ENCODE measurements around the gene GPR78.

The GPR78 gene

DNA sequence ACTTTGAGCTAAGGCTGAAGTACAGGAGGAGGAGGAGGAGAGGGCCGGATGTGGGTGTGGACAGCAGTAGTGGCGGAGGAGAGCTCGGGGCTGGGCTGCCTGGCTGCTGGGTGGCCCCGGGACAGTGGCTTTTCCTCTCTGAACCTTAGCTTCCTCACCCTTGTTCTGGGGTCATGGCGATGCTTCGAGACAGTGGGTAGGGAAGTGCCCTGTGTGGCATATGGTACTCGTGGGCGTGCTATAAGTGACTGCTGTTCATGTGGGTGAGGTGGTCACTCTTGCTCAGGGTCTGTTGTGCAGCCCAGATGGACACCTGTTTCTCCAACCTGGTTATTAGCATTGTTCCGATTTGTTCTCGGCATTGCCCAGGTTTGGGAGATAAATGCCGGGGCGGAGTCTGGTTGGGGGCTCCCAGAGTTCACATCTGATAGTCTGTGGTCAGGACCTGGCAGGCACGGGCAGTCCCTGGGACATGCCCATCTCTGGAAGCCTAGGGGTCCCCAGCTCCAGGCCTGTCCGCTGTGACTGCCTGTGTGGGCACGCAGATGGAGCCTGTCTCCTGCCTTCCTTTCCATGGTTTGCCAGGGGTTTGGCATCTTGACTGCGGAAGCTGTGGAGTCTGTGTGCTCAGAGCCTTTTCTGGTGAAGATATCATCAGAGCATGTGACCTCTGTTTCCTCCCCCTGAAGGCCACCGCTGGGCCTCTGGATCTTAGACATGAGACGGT is 7.4 kb downstream of the GPR78 start:
- no peak for DNase-seq

DNA sequence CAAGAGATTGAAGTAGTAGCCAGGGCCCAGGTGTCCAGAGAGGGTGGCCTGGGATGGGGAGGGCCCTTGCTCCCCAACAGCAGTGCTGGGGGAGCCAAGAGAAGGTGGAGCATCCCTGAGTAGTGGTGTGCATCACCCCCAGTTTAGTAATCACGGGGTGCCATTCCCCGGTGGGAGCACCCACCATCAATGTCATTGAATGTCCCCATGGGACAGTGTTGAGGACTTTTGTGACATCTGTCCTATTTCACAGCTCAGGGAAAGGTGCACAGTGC is 7.9 kb downstream of the GPR78 start:
- no peak for DNase-seq

DNA sequence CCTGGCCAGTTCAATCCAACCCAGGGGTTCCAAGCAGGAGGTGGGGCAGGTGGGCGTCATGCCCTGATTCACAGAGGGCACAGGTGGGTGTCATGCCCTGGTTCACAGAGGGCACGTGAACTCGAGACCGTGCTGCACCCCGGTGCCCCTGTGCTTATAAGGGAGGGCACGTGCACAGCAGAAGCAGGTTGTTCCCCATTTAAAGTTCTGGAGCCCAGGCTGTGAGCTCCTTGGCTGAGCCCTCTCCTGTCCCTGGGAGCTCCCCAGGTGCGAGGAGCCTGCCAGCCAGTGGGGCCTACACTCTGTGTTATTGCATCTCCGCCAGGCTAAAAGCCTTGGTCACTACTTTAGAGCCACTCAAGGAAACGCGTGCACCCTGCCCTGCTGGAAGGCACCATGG is 9.1 kb downstream of the GPR78 start:
- DNase-seq: no peak

DNA sequence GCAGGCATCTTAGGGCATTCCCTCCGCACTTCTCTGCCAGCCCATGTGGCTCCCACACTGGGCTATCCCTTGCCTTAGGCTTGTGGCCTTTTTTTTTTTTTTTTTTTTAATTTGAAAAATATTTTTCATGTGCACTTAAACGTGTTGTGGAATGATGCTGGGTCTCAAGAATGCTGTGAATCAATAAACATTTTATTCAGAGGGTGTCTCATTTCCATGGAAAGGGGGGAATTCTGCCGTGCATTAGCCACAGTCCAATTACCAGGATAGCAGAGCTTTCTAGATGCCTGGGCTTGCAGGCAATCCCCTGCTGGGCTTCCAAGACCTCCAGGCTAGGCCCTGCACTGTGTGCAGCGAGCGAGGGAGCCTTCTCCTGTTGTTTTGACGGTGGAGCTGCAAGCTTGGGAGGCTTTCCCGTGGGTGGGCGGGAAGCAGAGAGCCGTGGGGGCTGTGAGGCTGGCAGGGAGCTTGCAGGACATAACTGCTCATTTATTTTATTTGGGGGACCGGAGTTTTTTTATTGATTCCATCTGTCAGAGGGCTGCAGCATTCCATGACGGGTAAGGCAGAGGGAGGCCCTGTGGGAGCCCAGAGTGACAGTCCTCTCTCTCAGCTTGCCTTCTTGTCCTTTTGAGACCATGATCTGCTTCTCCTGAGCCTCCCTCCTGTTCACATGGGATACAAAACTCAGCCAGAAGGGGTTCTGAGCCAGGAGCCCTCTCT is 9.8 kb downstream of the GPR78 start:
- DNase-seq: no peak

DNA sequence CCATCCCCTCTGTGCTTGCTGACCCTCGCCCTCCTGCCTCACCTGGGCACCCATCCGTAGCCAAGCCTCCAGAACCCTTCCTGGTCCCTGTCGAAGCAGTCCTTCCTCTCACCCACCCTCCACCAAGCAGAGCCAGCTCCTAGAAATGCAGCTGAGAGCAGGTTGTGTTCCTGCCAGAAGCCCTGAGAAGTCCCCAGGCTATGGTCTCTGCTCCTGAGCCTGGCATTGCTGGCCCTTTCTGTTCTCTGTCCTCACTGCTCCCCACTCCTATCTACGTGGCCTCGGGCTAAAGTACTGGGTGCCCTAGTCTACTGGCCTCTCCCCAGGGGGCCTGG is 10.3 kb downstream of the GPR78 start:
- DNase-seq: no peak

DNA sequence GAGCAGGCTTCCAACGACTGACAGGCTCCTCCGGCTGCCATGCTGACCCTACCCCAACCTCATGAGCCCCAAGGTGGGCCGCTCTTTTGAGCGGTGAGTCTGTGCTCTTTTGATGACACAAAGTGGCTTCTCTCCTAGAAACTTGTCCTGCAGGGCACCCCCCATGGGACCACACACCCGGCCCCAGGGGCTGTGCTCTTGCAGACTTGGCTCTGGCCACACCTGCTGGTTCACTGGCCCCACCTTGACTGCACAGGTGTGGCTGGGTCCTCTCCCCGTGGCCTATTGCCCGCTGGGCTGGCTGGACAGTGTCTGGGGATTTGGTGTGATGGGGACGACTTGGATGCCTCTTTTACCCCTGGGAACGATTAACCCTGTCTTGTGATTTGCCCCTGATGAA is 10.9 kb downstream of the GPR78 start:
- DNase-seq: no peak

DNA sequence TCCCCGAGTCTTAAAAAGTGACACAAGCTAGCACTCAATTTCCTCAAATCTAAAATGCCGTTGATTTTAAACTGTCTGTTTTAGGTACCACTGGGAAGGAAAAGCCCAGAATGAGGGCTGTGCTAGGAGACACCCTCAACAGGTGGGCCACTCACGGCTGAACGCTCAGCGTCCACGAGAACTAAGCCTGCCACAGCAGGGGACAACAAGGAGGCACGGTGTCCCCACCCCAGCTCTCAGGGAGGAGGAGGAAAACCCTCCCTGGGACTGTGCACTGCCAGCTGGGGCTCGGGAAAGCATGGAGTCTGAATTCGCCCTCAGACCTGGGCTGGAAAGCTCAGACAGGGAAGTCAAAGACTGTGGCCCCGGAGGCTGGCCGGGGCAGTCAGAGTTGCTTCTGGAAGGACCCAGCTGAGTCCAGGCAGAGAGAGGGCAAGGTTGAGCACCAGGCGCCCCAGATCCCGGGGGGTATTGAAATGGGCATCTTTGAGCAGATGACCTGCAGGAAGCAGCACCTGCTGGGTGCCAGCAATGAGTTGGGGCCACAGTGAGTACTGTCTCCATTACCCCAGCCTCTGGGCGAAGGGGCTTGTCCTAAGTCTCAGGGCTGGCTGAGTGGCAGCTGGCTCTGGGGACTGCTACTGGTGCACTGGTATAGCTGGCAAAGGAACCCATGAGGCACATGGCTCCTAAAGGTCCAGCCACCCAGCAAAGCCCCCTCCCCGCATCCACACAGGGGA is 11.6 kb downstream of the GPR78 start:
- no peak for DNase-seq

DNA sequence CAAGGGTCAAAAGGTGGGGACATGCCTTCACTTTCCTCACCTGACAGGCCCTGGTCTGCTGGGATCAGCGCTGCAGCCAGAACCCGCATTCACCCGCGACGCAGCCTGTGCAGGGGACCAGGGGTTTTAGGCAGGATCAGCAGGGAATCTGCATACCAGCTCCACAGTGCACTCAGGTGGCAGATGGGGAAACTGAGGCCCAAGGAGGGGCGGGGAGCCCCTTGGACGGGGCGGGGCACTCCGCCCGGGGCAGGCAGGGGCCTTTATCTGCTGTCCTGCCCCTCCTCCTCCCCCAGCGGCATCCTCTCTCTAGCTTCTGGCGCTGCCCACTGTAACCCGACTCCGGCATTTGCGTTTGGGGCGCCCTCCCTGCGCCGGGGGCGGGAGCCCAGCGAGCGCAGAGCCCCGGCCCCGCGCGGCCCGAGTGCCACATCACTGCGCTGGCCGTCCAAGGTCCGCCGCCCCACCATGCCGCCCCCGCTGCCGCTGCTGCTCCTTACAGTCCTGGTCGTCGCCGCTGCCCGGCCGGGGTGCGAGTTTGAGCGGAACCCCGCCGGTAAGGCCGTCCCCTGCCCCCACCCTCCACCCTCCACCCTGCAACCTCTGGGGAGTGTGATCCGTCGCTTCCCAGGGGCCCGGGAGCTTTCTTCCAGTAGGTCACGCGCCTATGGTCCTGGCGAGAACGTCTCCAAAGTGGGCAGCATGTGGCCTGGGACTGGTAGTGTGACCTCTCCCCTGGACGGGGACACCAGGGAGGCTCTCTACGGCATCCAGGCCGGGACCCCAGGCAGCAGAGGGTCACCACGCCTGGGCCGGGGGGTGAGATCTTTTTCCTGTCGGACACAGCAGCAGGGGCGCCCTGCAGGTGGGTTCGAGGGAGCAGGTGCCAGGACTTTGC is 12.4 kb downstream of the GPR78 start, which contains the start of gene CPZ:
TSS of gene CPZ (plus strand) at position 400 of the 898 bp plus-strand sequence. CDS start at position 469, 69 bp downstream.
- DNase-seq: no peak

DNA sequence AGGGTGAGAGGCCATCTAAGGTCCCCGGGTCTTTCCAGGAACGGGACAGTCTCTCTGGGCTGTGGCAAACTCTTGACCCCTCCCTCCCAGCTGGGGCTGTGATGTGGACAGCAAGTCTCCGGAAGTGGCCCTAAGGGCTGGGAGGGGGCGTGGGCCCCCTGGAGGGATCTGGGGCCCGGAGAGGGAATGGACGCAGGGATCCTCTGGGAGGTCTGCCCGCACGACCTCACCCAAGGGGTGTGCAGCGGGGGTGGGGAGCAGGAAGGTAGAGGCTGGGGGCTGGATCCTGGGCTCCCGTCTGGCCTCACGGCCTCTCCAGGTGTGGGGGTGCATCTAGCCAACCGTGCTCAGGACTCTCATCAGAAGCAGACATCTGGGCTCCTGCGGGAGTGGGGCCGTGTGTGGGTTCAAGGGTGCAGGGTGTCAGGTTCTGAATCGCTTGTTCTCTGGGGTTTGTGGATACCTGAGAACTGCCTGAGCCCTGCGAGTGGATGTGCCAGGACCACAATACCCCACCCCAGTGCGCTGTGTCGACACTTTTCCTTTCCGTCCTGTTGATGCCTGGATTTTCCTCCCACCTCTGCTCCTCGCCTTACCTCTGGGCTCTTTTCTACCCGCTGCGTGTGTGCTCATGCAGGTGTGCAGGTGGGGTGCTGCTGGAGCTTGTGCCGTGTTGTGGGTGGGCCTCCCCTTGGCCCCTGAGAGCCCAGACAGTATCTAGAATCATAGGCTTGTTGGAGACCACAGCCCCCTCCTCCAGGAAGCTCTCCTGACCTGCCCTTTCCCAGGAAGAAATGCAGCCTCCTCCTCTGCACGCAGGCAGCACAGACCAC is 13.3 kb downstream of the GPR78 start:
- no peak for DNase-seq

DNA sequence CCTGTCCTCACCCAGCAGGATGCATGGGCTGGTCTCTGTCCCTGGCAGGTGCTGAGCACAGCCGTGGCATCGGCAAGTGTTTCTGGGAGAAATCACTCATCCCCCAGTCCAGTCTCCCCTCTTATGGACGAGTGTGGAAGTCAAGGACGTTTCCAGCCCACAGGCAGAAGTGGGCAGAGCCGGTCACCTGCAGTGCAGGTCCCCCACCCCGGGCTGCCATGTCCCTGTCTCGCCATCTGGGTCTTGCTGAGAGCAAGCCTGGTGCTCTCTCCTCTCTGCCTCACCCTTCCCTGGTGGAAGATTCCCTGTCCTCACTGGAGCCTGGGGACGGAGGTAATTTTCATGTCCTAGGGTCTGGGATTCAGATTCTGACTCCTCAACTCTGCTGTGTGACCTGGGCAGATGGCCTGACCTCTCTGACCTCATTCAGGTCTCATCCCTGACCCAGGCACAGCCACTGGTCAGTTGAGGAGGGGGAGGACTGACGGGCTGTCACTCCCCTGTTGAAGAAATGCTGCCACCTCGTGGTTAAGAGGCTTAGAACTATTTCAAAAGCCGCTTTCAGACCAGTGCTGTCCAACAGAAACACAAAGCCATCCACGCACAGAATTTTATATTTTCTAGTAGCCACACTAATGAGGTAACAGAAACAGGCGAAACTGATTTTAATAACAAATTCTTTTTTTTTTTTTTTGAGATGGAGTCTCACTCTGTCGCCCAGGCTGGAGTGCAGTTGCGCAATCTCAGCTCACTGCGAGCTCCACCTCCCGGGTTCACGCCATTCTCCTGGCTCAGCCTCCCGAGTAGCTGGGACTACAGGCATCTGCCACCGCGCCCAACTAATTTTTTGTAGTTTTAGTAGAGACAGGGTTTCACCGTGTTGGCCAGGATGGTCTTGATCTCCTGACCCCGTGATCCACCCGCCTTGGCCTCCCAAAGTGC is 14.2 kb downstream of the GPR78 start:
- no peak for DNase-seq

DNA sequence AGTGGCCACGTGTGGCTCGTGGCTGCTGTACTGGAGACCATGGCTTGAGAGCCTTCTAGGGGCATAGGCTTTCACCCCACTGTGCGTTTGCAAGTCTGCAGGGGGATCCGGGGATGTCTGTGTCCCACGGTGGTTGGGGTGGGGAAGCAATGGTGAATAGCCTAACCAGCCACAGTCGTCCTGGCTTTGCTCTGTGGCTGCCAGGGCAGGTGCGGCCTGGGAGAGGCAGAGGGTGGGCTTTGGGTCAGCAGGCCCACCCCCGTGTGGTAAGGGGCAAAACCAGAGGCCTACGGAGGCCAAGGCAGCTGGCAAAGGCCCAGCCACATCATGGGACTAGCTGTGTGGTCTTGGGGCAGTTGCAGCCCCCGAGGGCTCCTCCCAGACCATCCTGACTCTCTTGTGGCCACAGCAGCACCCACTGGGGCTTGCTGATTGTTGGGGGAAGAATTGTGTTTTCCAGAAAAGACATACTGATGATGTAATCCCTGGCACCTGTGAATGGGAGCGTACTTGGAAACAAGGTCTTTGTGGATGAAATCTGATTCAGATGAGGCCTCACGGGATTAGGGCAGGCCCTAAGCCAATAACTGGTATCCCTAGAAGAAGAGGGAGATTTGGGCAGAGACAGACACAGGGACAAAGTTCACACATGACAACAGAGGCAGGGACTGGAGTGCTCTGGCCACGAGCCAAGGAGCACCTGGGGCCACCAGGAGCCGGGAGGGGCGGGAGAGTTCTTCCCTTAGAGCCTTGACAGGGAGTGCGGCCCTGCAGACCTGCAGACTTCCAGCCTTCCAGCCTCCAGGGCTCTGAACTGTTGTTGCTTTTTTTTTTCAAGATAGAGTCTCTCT is 15.3 kb downstream of the GPR78 start:
- no peak for DNase-seq

DNA sequence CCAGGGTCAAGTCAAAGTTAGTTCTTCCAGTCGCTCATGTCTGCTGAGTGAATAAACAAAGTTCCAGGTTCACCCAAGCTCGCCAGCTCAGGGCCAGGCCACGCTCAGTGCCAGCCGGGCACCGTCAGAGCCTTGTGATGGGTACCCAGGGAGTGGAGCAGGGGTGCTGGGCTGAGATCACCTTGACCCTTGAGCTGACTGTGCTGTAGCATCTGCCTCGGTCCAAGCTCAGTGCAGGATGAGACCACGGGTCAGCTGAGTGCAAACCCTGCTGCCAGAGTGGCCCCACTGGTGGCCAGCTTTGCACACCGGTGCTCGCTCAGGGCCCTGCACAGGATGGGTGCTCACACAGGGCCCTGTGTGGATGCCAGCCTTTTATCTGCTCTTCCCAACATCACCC is 16.7 kb downstream of the GPR78 start:
- no peak for DNase-seq

DNA sequence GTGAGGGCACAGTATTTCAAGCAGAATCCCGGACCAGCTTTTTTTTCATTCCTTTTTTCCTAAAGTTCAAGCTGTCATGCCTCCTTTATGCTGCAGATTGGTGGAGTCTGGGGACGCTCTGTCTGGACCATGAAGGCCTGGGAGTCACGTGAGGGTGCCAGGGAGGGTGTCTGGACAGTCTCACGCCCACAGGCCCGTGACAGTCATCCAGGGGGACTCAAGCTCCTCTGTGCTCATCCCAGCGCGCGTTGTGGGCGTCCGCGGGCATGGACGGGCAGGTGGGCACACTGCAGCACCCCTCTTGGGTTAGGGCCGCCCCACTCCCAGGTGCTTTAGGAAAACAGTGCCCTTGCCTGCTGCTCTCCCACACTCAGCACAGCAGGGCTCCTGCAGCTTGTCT is 17.1 kb downstream of the GPR78 start:
- DNase-seq: no peak

DNA sequence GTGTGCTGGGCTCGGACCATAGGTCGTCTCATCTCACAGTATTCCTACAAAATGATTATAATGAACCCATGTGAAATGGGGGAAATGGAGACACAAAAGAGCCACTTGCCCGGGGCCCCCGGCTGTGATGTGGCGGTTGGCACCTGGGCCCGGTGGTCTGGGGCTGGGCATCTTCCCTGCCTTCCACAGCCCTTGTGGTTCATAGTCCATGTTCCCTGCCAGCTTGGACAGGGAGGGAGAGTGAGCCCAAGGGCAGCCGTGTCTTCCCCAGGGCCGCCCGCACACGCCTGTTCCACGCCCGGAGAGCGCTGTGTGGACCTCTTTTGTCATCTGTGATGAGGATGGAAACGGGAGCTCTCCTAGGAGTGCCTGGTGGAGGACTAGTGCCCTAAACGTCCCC is 17.6 kb downstream of the GPR78 start:
- no peak for DNase-seq

DNA sequence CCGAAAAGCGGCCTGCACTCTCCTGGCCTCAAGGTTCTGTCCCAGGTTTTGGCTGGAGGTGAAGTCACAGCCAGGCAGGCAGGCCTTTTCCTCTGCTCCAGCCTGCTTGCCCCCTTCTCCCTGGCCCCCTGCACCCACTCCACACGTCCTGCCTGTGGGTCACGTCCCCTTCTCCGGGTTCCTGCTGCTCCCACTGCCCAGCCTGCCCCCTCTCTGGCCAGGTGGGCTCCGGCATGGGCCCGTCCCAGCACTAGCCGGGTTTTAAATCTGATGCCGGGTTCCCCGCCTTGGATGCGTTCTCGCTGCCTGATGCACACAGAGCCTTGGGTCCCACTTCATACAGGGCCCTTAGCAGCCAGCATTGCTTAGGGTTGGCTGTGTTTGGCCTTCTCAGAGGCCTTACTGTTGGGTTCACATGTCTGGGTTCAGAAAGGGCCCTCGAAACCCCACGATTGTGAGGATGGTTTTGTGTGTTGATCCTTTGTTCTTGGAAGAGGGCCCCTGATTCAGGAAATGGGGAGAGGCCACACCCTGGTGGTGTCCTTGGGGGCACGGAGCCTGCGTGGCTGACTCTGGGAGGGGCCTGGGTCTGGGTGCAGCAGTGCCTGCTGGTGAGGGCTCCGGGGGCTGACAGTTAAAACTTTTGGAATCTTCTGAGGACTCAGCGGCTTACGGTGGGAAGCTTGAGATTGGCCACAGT is 18.3 kb downstream of the GPR78 start:
- no peak for DNase-seq

DNA sequence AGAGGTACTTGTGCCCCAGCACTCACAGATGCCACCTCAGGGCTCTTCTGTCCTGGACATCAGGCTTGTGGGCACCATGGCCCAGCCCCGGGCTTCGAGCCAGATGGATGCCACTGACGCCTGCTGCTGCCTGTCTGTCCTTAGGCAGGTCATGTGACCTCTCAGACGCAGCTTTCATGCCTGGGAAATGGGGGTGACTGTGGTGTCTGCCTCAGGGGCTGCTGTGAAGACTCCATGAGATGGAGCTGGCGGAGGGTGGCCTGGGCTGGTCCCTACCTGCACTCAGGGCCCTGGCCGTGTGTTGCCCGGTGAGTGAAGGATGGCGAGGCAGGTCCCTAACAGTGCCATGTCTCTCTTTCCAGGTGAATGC is 18.9 kb downstream of the GPR78 start:
- no peak for DNase-seq

DNA sequence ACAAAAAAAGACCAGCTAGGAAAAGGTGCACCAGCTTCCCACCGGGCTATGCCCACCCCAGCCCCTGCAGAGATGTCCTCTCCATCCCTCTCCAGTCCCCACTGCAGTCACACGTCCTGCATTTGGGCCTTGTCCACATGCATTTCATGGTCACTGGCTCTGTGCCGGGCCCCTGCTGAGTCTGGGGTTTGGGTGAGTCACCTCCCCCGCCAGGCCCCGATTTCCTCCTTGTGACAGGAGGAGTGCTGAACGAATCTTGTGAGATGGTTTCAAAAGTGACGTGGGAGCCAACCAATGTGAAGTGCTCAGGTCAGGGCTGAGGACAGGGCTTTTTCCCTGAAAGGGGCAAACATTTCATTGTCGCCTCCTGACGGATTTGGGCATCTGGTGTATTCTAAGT is 19.5 kb downstream of the GPR78 start:
- no peak for DNase-seq

DNA sequence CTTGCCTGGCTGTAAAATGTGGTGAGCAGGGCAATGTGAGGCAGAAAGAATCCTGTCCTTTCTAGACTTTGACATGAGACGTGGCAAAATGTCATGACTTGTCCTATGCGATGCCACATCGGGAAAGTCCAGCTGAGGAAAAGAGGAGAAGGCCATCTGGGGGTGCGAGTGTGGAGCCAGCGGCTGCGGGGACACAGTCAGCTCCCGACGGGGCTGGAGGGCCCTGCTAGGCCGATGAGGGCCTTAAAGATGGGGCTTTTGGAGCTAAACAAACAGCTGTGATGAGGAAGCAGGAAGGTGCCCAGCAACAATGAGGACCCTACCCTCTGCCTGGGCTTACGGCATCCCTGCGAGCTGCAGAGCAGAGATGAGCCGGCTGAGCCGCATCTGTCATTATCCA is 20.1 kb downstream of the GPR78 start:
- no peak for DNase-seq

DNA sequence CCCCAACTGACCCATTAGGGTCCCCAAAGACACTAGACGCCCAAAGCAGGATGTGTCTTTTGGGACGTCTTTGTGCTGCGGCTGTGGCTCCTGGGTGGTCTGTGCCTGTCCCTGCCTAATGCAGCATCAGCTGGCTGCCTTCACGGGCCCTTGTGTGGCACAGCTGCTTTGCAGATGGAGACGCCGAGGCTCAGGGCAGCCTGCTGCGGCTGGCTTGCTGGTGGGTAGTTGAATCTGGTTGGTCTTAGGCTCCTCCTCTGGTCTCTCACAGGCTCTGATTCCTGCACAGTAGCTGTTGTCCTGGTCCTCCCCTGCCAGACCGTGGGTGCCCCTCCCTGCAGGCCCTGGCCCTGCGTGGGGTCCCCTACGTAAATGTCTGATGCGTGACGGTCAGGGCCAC is 20.5 kb downstream of the GPR78 start:
- no peak for DNase-seq

DNA sequence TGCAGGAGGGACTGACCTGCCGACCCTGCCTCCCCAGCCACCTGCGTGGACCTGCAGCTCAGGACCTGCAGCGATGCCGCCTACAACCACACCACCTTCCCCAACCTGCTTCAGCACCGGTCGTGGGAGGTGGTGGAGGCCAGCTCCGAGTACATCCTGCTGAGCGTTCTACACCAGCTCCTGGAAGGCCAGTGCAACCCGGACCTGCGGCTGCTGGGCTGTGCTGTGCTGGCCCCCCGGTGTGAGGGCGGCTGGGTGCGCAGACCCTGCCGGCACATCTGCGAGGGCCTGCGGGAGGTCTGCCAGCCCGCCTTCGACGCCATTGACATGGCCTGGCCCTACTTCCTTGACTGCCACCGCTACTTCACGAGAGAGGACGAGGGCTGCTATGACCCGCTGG is 20.9 kb downstream of the GPR78 start:
- DNase-seq: no peak

Measured in NCI-H1092 (cell line).